Activated CD8-positive, alpha-beta memory T cell treated with anti-CD3 and anti-CD28 coated beads for 1 hour (primary cell): ENCODE measurements around the gene MICU1.
"Not testable (repeated sequence)": the region's sequence is repeated elsewhere in the genome, so short reads cannot be mapped to it uniquely, and the experiment has no call there.

ENCODE experiments used
- DNase-seq, 2 donors: peaks; one replicate each; pipeline ENCODE4 v3.0.0-alpha.2; 2020; ENCODE audit warnings: low read depth in 1 of 2; ENCODE audit errors: extremely low read depth in 1 of 2

The MICU1 gene

DNA sequence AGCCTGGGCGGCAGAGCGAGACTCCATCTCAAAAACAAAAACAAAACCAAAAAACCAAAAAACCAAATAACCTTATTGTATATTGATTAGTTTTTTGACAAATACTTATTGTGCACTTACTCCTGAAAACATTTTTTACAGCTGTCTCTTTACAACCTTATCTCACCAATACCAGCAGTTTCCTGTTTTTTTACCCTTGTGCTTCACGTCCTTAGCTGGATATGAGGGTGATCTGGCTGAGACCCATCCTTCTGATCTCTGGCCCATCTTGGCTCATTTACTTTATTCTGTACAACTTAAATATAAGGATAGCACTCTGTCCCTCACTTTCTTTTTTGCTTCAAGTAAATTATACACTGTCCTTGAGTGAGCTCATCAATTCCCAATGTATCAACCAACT lies 166.6 kb downstream of the MICU1 start:
- DNase-seq: no peak

DNA sequence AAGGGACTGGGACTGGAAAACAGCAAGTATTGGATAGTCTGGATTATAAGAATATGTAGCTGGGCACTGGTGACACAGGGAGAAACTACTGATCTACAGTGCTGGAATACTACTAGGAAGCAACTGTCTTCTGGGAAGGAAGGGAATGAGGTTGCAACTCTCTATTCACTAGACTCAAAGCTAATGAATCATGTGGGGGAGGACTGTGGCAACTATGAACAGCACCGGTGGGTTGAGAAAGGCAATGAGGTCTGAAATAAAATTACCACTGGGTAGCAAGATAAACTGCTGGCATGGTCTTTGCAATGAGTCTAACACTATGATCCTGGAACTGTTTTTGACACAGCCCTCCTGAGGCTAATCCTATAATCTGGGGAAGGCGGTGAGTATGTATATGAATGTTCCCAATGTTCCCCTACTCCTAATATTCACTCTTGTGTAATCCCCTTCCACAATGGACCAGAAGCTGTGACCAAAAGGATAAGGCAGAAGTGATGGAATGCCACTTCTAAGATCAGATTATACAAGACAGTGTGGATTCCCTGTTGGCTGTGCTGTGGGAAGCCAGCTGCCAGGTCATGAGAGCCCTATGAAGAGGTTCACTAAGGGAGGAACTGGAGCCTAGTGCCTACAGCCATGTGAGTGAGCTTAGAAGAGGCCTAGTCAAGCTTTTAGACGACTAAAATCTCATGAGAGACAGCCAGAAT lies 169.8 kb downstream of the MICU1 start:
- DNase-seq: no peak

DNA sequence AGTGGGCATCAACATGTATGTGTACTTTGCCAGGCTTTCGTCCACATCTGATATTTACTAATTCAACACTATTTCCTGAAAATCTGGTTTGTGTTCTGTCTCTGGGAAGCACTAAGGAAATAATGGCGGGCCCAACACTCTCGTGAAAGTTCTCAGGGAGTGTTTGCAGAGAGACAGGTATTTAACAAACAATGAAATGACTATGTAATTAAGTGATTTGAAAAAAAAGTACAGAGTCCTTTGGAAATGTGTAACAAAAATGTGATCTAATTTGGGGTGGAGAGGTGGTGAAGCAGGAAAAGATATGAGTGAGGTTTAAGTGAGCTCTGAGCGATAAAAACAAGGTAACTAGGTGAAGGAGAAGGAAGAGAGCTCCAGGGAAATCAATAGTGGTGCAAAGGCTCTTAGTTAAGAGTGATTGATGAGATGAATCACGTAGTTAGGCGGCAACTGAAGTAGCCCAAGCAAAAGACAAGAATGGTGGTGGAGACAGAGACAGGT lies 175.9 kb downstream of the MICU1 start:
- DNase-seq: no peak

DNA sequence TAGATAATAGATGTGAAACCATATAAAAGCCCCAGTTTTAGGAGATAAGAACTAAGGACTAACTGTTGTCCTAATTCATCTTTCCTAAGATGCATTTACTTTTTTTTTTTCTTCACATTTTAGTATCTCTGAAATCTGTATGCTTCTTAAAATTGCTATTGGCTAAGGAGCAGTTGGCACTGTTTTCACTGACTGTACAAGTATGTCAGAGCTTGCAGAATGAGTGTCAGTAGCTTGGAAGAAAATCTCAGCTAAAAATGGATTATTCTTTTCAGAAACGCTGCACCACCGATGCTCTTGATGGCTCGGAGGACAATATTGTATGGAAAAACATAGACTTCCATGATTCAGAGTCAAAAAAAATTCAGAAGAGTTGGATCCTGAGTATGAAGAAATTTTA lies 180.0 kb downstream of the MICU1 start:
- no peak for DNase-seq

DNA sequence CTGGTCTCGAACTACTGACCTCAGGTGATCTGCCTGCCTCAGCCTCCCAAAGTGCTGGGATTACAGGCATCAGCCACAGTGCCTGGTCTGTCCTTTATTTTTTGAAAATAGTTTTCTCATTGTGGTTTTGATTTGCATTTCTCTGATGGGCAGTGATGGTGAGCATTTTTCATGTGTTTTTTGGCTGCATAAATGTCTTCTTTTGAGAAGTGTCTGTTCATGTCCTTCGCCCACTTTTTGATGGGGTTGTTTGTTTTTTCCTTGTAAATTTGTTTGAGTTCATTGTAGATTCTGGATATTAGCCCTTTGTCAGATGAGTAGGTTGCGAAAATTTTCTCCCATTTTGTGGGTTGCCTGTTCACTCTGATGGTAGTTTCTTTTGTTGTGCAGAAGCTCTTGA lies 182.9 kb downstream of the MICU1 start:
- DNase-seq: not testable (repeated sequence)

DNA sequence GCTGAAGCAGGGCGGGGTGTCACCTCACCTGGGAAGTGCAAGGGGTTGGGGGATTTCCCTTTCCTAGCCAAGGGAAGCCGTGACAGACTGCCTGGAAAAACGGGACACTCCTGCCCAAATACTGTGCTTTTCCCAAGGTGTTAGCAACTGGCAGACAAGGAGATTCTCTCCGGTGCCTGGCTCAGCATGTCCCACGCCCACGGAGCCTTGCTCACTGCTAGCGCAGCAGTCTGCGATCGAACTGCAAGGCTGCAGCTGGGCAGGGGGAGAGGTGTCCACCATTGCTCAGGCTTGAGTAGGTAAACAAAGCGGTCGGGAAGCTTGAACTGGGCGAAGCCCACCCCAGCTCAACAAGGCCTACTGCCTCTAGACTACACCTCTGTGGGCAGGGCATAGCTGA lies 190.3 kb downstream of the MICU1 start:
- no peak for DNase-seq

DNA sequence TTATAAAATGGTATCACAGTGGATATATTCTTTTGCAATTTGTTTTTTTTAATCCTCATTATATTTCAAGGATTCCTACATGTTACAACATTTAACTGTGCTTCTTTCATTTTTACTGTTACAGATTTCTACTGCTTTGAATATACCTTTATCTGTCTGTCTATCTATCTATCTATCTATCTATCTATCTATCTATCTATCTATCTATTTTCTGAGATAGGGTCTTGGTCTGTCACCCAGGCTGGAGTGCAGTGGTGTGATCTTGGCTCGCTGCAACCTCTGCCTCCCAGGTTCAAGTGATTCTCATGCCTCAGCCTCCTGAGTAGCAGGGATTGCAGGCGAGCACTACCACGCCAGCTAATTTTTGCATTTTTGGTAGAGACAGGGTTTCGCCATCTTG lies 194.9 kb downstream of the MICU1 start:
- not testable (repeated sequence) for DNase-seq

DNA sequence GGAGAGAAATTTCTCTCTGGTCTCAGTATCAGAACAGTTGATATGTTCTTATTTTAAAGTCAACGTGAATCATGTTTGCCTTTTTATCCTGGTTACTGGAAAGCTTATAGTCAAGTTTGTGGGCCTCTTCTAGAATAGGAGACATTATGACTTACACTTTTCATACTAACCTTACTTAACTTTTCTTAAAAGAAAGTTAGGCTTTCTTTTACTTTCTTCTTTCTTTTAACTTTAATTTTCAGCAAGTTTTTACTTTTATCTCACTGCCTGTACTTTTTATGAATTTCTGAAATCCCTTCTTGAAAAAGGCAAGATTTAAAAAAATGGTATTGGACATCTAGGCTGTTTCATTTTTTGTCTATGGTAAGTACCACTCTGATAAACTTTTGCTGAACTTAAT lies 195.9 kb downstream of the MICU1 start:
- DNase-seq: no peak

DNA sequence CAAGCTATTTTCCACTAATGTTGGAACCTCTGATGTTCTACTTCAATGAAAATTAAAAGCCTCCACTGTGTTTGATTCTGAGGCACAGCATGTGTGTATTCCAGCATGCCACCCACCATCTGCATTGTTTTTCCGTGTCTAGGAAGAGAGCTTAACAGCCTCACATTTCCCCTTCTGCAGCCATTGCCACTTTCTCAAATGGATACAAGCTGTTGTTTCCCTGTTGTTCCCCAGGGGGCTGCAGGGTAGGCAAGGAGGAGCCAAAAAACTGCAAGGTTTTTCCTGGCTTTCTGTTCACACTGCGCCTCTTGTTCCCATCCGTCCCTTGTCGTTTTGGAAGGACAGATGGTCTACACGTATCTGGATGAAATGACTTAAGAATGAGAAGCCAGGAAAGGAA lies 198.9 kb downstream of the MICU1 start:
- no peak for DNase-seq

DNA sequence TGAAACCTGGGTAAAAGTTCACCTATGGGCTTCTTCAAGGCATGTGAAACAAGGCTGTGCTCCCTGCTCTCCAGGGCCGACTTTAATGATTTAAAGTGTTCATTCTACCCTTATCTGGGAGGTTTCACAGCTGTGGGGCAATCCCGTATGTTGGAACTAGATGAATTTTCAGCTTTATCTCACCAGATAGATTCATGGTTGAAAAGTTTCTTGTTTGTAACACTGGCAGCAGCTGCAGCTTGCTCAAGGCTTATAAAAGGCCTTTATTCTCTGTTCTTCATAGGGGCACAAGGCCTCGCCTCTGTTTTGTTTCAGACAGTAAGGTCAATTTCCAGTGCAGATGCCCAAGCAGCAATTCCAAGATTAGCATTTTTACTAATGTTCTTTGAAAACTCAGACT lies 200.7 kb downstream of the MICU1 start:
- no peak for DNase-seq

DNA sequence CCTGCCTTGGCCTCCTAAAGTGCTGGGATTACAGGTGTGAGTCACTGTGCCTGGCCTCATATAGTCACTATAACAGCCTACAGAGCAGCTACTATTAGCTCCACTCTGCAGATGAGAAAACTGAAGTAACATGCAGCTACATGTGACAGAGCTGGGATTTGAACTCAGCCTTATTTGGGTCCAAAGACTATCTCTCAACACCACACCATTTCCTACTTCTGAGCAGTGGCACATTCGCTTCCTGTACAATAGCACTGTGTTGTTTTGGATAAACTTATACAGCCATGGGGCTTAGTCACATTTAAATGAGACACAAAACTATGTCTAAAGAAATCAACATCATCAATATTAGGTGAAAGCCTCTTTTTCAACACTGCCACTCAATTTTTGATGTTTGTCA lies 201.3 kb downstream of the MICU1 start:
- DNase-seq: no peak

DNA sequence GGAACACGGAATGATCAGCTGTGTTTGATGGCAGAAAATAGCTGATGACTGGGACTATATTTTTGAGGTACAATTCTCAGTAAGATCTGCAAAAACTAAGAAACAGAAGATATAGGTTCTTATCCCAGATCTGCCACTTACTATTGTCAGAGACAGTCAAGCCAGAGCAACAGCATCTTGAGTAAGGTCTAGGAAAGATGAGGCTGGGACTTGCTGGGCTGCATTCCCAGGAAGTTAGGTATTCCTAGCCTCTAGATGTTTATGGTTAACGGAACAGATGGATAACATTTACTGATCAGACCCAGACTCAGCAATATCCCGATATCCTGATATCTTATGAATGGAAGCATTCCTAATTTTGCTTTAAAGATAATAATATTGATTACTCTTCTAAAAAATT lies 202.5 kb downstream of the MICU1 start:
- DNase-seq: no peak

DNA sequence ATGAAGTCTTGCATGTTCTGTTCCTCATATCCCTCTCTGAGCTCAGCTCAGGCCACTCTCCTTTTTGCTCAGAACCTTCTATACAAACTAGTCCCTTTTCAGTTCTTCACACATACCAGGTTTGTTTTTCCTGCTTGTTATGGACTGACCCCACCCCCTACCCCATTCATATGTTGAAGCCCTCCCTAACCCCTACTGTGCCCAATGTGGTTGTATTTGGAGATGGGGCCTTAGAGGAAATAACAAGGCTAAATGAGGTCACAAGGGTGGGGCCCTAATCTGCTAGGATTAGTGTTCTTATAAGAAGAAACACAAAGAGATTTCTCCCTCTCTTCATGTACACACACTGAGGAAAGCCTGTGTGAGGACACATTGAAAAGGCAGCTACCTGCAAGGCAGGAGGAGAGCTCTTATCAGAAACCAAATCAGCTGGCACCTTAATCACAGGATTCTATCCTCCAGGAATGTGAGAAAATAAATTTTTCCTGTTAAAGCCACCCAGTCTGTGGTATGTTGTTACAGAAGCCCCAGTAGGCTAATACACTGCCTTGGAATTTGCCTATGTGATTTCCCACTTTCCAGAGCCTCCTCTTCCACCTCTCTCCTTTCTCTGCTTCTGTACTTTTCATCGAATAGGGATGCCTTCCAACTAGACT lies 203.9 kb downstream of the MICU1 start:
- no peak for DNase-seq

DNA sequence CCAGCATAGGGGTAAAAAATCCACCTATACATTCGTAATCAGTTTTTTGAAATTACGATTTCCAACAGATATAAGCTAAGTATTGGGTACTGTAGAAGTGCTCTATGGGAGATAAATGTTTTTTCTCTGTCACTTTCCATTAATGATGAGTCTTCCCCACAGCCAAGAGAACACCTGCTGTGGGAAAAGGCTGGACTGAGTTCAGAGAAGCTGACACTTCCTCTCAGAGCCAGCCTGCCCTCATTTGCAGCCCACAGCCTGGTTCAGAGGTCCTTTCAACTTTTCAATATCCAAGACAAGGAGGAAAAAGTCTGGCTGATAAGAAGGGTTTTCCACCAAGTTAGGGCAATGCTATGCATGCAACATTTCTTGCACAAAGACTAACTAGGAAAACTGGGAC lies 206.6 kb downstream of the MICU1 start:
- DNase-seq: no peak

DNA sequence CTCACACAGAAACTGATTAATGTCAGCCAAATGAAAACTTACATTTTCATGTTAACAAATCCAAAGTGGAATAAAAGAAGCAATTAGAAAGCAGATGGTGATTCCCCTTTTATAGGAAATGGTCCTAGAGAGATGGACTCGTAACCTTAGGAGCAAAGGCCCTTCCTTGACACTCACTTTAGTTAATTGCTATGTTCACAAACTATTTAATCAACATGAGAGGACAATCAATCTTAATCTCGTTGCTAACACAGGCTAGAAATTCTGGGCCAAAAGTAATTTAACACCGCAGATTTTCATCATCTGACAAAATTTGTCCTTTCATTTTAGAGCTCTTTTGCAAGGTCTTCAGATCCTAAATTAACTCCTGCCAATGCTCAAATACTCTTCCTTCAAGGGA lies 207.2 kb downstream of the MICU1 start:
- DNase-seq: no peak

DNA sequence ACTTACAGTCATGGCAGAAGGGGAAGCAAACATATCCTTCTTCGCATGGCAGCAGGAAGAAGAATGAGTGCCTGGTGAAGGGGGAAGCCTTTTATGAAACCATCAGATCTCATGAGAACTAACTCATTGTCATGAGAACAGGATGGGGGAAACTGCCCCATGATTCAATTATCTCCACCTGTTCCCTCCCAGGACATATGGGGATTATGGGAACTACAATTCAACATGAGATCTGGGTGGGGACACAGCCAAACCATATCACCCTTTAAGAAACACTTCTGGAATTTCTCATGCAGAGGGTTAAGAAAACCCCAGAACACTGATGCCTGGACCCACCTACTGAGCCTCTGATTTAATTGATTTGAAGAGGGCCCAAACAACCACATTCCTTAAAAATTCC lies 207.9 kb downstream of the MICU1 start:
- no peak for DNase-seq

DNA sequence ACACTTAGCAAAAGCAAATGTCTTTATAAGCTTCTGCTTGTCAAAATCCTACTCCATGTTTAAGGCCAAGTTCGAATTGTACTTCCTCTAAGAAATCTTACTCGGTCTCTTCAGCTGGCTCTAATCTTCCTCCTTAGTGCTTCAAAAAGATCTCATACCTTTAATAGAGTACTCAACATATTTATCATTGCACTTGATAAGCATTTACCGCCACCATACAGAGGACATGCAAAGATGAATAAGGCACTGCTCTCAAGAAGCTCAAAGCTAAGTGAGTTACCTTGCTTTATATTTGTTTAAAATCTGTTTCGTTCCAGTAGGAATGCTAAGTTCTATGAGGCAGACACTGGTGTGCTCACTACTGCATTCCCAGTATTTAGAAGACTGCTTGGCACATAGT lies 209.2 kb downstream of the MICU1 start:
- no peak for DNase-seq

DNA sequence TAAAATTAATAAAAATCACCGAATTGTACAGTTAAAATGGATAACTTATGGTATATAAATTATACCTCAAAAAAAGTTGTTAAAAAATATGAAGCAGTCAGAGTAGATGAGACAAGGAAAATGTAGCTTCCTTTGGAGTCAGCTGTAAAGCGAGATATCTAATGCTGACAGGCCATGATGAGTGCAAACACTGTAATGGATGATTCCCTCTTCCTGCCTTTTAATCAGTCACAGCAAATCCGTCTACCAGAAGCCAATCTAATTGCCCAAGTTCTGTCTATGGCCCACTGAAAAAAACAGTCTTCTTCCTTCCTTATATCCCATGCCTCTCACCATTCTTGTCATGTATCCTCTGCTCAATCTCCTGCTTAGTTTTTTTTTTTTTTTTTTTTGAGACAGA lies 211.2 kb downstream of the MICU1 start:
- no peak for DNase-seq

DNA sequence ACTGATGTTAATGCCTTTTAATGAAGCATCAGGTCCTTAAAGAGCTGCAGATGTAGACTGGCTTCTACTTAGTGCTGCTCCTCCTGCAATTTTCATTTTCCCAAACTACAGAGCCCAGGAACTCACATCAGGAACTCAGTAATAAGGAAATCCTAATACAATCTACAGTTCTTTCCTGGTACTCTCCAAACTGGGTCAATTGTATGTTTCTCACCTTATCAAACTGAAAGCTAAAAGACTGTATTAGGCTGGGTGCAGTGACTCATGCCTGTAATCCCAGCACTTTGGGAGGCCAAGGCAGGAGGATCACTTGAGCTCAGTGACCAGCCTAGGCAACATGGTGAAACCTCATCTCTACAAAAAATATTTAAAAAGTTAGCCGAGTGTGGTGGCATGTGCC lies 216.7 kb downstream of the MICU1 start:
- DNase-seq: no peak

DNA sequence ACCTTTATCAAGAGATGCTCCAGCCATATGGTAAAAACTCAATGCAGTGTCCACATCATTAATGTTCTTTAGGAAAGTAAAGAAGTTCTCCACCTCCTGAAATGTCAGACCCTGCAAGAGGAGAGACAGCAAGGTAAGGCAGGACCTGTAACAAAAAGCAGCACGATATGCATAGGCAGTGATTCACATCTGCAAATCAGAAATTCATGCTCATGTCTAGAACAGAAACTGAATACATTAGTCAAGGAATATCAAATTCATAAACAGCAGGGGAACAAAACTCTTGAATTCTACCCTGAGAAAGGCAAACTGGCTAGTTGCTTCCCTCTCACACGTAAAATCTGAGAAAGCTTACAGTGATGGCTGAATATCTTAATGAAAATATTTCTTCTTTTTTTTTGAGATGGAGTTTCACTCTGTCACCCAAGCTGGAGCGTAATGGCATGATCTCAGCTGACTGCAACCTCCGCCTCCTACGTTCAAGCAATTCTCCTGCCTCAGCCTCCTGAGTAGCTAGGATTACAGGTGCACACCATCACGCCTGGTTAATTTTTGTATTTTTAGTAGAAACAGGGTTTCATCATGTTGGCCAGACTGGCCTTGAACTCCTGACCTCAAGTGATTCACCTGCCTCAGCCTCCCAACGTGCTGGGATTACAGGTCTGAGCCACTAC lies 217.8 kb downstream of the MICU1 start:
- no peak for DNase-seq

DNA sequence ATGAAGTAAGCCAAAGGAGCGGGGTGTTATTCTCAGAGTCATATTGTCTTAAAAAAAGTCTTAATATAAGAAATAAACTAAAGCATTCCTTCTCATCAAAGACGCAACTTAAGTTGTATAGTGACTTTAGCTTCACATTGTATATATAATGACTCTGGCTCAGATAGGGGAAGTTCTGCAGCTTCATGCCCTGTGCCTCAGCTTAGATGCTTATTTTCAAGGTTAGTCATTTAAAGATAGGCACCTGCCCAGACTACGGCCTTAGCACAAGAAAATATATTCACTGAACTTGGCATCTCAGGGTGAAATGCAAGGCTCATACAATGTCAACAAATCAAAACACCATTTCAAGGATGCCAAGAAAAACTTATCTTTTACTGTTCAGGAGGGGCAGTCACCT lies 218.4 kb downstream of the MICU1 start:
- no peak for DNase-seq

DNA sequence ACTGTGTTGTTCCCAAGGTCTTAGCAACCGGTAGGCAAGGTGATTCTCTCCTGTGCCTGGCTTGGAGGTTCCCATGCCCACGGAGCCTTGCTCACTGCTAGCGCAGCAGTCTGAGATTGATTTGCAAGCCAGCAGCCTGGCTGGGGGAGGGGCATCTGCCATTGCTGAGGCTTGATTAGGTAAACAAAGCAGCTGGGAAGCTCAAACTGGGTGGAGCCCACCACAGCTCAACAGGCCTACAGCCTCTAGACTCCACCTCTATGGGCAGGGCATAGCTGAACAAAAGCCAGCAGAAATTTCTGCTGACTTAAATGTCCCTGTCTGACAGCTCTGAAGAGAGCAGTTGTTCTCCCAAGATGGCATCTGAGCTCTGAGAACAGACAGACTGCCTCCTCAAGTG lies 230.3 kb downstream of the MICU1 start:
- not testable (repeated sequence) for DNase-seq
